HG03571 (cell line): ENCODE measurements around the gene DNAJC30.

Experiments
- ATAC-seq: cut with Tn5 transposase; IDR thresholded peaks from one replicate; pipeline ENCODE4 v1.9.1; 2021; ENCODE audit not compliant: unreplicated experiment

The DNAJC30 gene

GRCh38 chr7:73650524-73650923 lies 32.7 kb downstream of the DNAJC30 start:
- ATAC-seq, result no peak

GRCh38 chr7:73649576-73649975 lies 33.7 kb downstream of the DNAJC30 start:
- ATAC-seq, result no peak

GRCh38 chr7:73648593-73649332 lies 34.5 kb downstream of the DNAJC30 start:
- ATAC-seq, result no peak

GRCh38 chr7:73647725-73648592 lies 35.3 kb downstream of the DNAJC30 start:
- no peak for ATAC-seq

- ATAC-seq, result no peak
These were observed 36.2 kb downstream of the DNAJC30 start for GRCh38 chr7:73646785-73647724.

- no peak for ATAC-seq
These were observed 37.5 kb downstream of the DNAJC30 start for GRCh38 chr7:73645643-73646174.

GRCh38 chr7:73644688-73645286 lies 38.5 kb downstream of the DNAJC30 start:
- no peak for ATAC-seq

GRCh38 chr7:73642834-73643233 lies 40.4 kb downstream of the DNAJC30 start:
- ATAC-seq, result no peak

- ATAC-seq, result no peak
These were observed 44.3 kb downstream of the DNAJC30 start for GRCh38 chr7:73638911-73639310.

GRCh38 chr7:73635428-73636200 lies 47.6 kb downstream of the DNAJC30 start:
- ATAC-seq, result no peak

- no peak for ATAC-seq
These were observed 49.4 kb downstream of the DNAJC30 start for GRCh38 chr7:73633844-73634243.

- no peak for ATAC-seq
These were observed 49.9 kb downstream of the DNAJC30 start for GRCh38 chr7:73633323-73633722.

- ATAC-seq, result no peak
These were observed 51.7 kb downstream of the DNAJC30 start for GRCh38 chr7:73631558-73631957.
